GM12874 (cell line): ENCODE results near the gene PSMD11.

Experiments used
- CTCF ChIP-seq: IDR thresholded peaks from 2 replicates; pipeline ENCODE4 v1.5.1; 2011; ENCODE audit warnings: low read depth, mild to moderate bottlenecking, control low read depth, low read length, moderate library complexity; ENCODE audit not compliant: insufficient read depth

The PSMD11 gene

GRCh38 chr17:32467949-32468348, 23.6 kb downstream of the PSMD11 start:
- no peak for TF ChIP-seq CTCF

GRCh38 chr17:32470405-32471167, 26.3 kb downstream of the PSMD11 start:
- TF ChIP-seq CTCF = no peak

- TF ChIP-seq CTCF = no peak
These were observed 27.3 kb downstream of the PSMD11 start for GRCh38 chr17:32471652-32472051.

GRCh38 chr17:32475258-32475657, 30.9 kb downstream of the PSMD11 start:
- no peak for TF ChIP-seq CTCF

- no peak for TF ChIP-seq CTCF
These were observed 32.9 kb downstream of the PSMD11 start for GRCh38 chr17:32477220-32477619.

- no peak for TF ChIP-seq CTCF
These were observed 34.8 kb downstream of the PSMD11 start for GRCh38 chr17:32479074-32479617.

GRCh38 chr17:32481193-32481592, 36.9 kb downstream of the PSMD11 start:
- no peak for TF ChIP-seq CTCF
